ENCODE data around the gene CUL1. TPM values are rescaled to one million over a fixed set of nuclear protein-coding genes. Genes with fewer than 3 reads are reported as not detected.
A peak's percentile ranks its signal among the peaks of the same experiment; 100 is the strongest.

The CUL1 gene
- total RNA-seq, 1 experiment from 2014 or later, result 37.8 TPM

GRCh38 chr7:148695953-148696352 is 2.8 kb upstream of the CUL1 start:
- Mint-ChIP-seq H3K27me3 (ENCODE audit: unreplicated experiment) (no peaks in the 10 kb centered on the region), H3K4me3 (ENCODE audit: low read depth, unreplicated experiment) (no peak overlapping the region), H3K9me3 (ENCODE audit: low read depth, unreplicated experiment) (no peaks in the 10 kb centered on the region), H3K27ac (ENCODE audit: unreplicated experiment) (no peak overlapping the region), H3K36me3 (ENCODE audit: insufficient read depth, unreplicated experiment) (peaks cover 36% of the 10 kb centered on the region), H3K4me1 (ENCODE audit: low read depth, unreplicated experiment) (peaks cover 26% of the 10 kb centered on the region)
- BruUV-seq (replicated peaks), result no TSS peak
- intact Hi-C loops (cut with micrococcal nuclease; ENCODE audit: unreplicated experiment), result no loop called here
- CTCF ChIA-PET, result no interaction called here
- no peak for TF ChIP-seq CTCF (IDR thresholded peaks at IDR 0.05; ENCODE audit: unreplicated experiment)
- no peak for DNase-seq

- intact Hi-C loops (cut with micrococcal nuclease; ENCODE audit: unreplicated experiment), result no loop called here
- BruUV-seq (replicated peaks), result no TSS peak
- Mint-ChIP-seq H3K4me3 (ENCODE audit: low read depth, unreplicated experiment) (no peak overlapping the region), H3K27ac (ENCODE audit: unreplicated experiment) (peak overlapping the region; percentile 21), H3K36me3 (ENCODE audit: insufficient read depth, unreplicated experiment) (peaks cover 39% of the 10 kb centered on the region), H3K9me3 (ENCODE audit: low read depth, unreplicated experiment) (no peaks in the 10 kb centered on the region), H3K4me1 (ENCODE audit: low read depth, unreplicated experiment) (peaks cover 34% of the 10 kb centered on the region), H3K27me3 (ENCODE audit: unreplicated experiment) (no peaks in the 10 kb centered on the region)
- CTCF ChIA-PET, result no interaction called here
- no peak for TF ChIP-seq CTCF (IDR thresholded peaks at IDR 0.05; ENCODE audit: unreplicated experiment)
- DNase-seq, result no peak
Measured at GRCh38 chr7:148696787-148697186, 1.9 kb upstream of the CUL1 start.

- H3K27ac Mint-ChIP-seq (ENCODE audit: unreplicated experiment), result peak overlapping the region; percentile 82
- H3K27me3 Mint-ChIP-seq (ENCODE audit: unreplicated experiment), result no peaks in the 10 kb centered on the region
- TF ChIP-seq CTCF (IDR thresholded peaks at IDR 0.05; ENCODE audit: unreplicated experiment), result no peak
- DNase-seq, result no peak
- peak overlapping the region; percentile 79 for H3K4me3 Mint-ChIP-seq (ENCODE audit: low read depth, unreplicated experiment)
- peaks cover 39% of the 10 kb centered on the region for H3K36me3 Mint-ChIP-seq (ENCODE audit: insufficient read depth, unreplicated experiment)
- CTCF ChIA-PET, result no interaction called here
- H3K4me1 Mint-ChIP-seq (ENCODE audit: low read depth, unreplicated experiment), result peaks cover 40% of the 10 kb centered on the region
- BruUV-seq (replicated peaks), result TSS peak; percentile 77
- intact Hi-C loops (cut with micrococcal nuclease; ENCODE audit: unreplicated experiment), result no loop called here
- H3K9me3 Mint-ChIP-seq (ENCODE audit: low read depth, unreplicated experiment), result no peaks in the 10 kb centered on the region
Measured at GRCh38 chr7:148697256-148698006, 1.3 kb upstream of the CUL1 start.

GRCh38 chr7:148698007-148698396 is 701 bp upstream of the CUL1 start:
- peaks cover 39% of the 10 kb centered on the region for H3K36me3 Mint-ChIP-seq (ENCODE audit: insufficient read depth, unreplicated experiment)
- no peak for DNase-seq
- no peaks in the 10 kb centered on the region for H3K27me3 Mint-ChIP-seq (ENCODE audit: unreplicated experiment)
- no TSS peak for BruUV-seq (replicated peaks)
- H3K9me3 Mint-ChIP-seq (ENCODE audit: low read depth, unreplicated experiment), result no peaks in the 10 kb centered on the region
- H3K27ac Mint-ChIP-seq (ENCODE audit: unreplicated experiment), result peak overlapping the region; percentile 82
- CTCF ChIA-PET, result interaction anchor here (0.7 kb wide), 1 partner anchor 278 kb away, joined by 7 read pairs; no protein-coding TSS in a partner anchor
- TF ChIP-seq CTCF (IDR thresholded peaks at IDR 0.05; ENCODE audit: unreplicated experiment), result no peak
- peaks cover 46% of the 10 kb centered on the region for H3K4me1 Mint-ChIP-seq (ENCODE audit: low read depth, unreplicated experiment)
- peak overlapping the region; percentile 79 for H3K4me3 Mint-ChIP-seq (ENCODE audit: low read depth, unreplicated experiment)
- intact Hi-C loops (cut with micrococcal nuclease; ENCODE audit: unreplicated experiment), result no loop called here

Data from Calu3 (cell line).